ENCODE measurements around the gene RGS6. TPM values are rescaled to one million over a fixed set of nuclear protein-coding genes. Genes with fewer than 3 reads are reported as not detected.

RGS6 gene
- total and polyA plus RNA-seq, 2 of the 4 experiments (the other 2 are of a cell fraction): not detected

GRCh38 chr14:72256055-72256454 lies 323.8 kb downstream of the RGS6 start:
- no peak for TF ChIP-seq CEBPB (IDR thresholded peaks at IDR 0.05; ENCODE audit: low read depth, low read length)
- no peak for TF ChIP-seq CTCF (conservative IDR thresholded peaks at IDR 0.05; ENCODE audit: low read depth, low read length)
- no peak for TF ChIP-seq POLR2A (IDR thresholded peaks at IDR 0.05; ENCODE audit: low read depth, low read length)
- no peak for TF ChIP-seq RAD21 (IDR thresholded peaks at IDR 0.05; ENCODE audit: low read length)
- TF ChIP-seq SMC3 (IDR thresholded peaks at IDR 0.05; ENCODE audit: low read depth, low read length): no peak
- no peak for TF ChIP-seq MXI1 (IDR thresholded peaks at IDR 0.05; ENCODE audit: borderline replicate concordance, low read depth, low read length)
- TF ChIP-seq NFE2L2 (IDR thresholded peaks at IDR 0.05; ENCODE audit: low read depth, low read length): no peak
- no peak for TF ChIP-seq CHD1 (IDR thresholded peaks at IDR 0.05; ENCODE audit: low read depth, low read length)
- TF ChIP-seq USF2 (IDR thresholded peaks at IDR 0.05; ENCODE audit: low read depth, low read length): no peak
- TF ChIP-seq RFX5 (IDR thresholded peaks at IDR 0.05; ENCODE audit: low read depth, low read length): no peak
- no peak for TF ChIP-seq FOS (IDR thresholded peaks at IDR 0.05; ENCODE audit: low read depth, low read length)
- no peak overlapping the region for H3K27ac ChIP-seq (ENCODE audit: insufficient read depth, low read length)
- no peak overlapping the region for H3K23ac ChIP-seq (ENCODE audit: low read depth, low read length)
- DNase-seq (no peak), ATAC-seq (ENCODE audit: low read depth) (no peak)
- no peaks in the 10 kb centered on the region for H3K79me1 ChIP-seq (ENCODE audit: low read depth in 1 of 2, low read length in 2 of 2)
- no peaks in the 10 kb centered on the region for H3K27me3 ChIP-seq (ENCODE audit: control insufficient read depth, insufficient read depth, low read length)
- intact Hi-C loops (cut with micrococcal nuclease) (no loop called here), in situ Hi-C loops (cut with MboI; ENCODE audit: low sequenced_read_pairs) (no loop called here), dilution Hi-C loops (cut with HindIII; ENCODE audit: low sequenced_read_pairs, unreplicated experiment) (no loop called here)
- no peak overlapping the region for H4K5ac ChIP-seq (ENCODE audit: low read depth, low read length)
- H4K91ac ChIP-seq (ENCODE audit: insufficient read depth, low read depth, low read length): no peak overlapping the region
- H3K56ac ChIP-seq (ENCODE audit: extremely low read depth, insufficient read depth, low read length): no peak overlapping the region
- H2AFZ ChIP-seq (replicated peaks; ENCODE audit: low read length, poor library complexity): no peak overlapping the region
- no peak overlapping the region for H3K18ac ChIP-seq (ENCODE audit: low read depth, low read length)
- no peak overlapping the region for H4K8ac ChIP-seq (ENCODE audit: low read depth in 2 of 2, low read length in 2 of 2)
- BruUV-seq (replicated peaks): no TSS peak
- H3K4me3 ChIP-seq (ENCODE audit: insufficient read depth, low read depth, low read length): no peak overlapping the region
- no peak overlapping the region for H2BK5ac ChIP-seq (ENCODE audit: low read depth, low read length, poor library complexity, severe bottlenecking)
- WGBS, 2 experiments (ENCODE audit: extremely low coverage in 2 of 2, insufficient read length in 1 of 2): no CpG with 5 or more reads among the region's 1 CpG
- H2BK15ac ChIP-seq (ENCODE audit: low read depth, low read length): no peak overlapping the region
- H3K4ac ChIP-seq (ENCODE audit: low read depth, low read length): no peak overlapping the region
- H2AK9ac ChIP-seq (replicated peaks; ENCODE audit: low read depth, low read length, poor library complexity): no peak overlapping the region
- no peak overlapping the region for H2AK5ac ChIP-seq (ENCODE audit: low read depth, low read length)
- POLR2A ChIA-PET (ENCODE audit: unreplicated experiment): no interaction called here
- no peak overlapping the region for H3K4me2 ChIP-seq (ENCODE audit: low read depth, low read length)
- H2BK120ac ChIP-seq (ENCODE audit: low read depth, low read length): no peak overlapping the region
- no peak overlapping the region for H2BK20ac ChIP-seq (ENCODE audit: low read depth, low read length)
- no peaks in the 10 kb centered on the region for H3K9me1 ChIP-seq (ENCODE audit: insufficient read depth, low read length)
- no peak overlapping the region for H3K14ac ChIP-seq (replicated peaks; ENCODE audit: low read depth, low read length)
- CTCF ChIA-PET: no interaction called here
- H3K9me3 ChIP-seq (ENCODE audit: control insufficient read depth, insufficient read depth, low read length): peaks cover 5% of the 10 kb centered on the region; the same call in 1 of the 2 replicates
- H3K36me3 ChIP-seq (ENCODE audit: control insufficient read depth, insufficient read depth, low read length): no peaks in the 10 kb centered on the region
- H3K9ac ChIP-seq (ENCODE audit: low read depth, low read length): no peak overlapping the region
- H3K4me1 ChIP-seq (ENCODE audit: control insufficient read depth, insufficient read depth, low read length): no peaks in the 10 kb centered on the region
- H4K20me1 ChIP-seq (ENCODE audit: insufficient read depth, low read length): no peaks in the 10 kb centered on the region
